Vagina (tissue), 2 donors: ENCODE measurements around the gene KRT39.

ENCODE experiments used
- POLR2A ChIP-seq, 2 donors: fragments of 450-650 bp; IDR thresholded peaks; one replicate each; pipeline ENCODE4 v1.6.1; 2017; ENCODE audit warnings: antibody characterized with exemption in 2 of 2, mild to moderate bottlenecking in 2 of 2, moderate library complexity in 2 of 2
- TF ChIP-seq, protein P1 (sequence below), 3 experiments: fragments of 450-650 bp in 2 of 3; fragments of 200-600 bp in 1 of 3; sonication (generic) in 1 of 3; IDR thresholded peaks; one replicate each; pipeline ENCODE4 v1.5.1; 2017 to 2019; ENCODE audit warnings: antibody characterized with exemption in 3 of 3, mild to moderate bottlenecking in 2 of 3, moderate library complexity in 2 of 3

DNA sequence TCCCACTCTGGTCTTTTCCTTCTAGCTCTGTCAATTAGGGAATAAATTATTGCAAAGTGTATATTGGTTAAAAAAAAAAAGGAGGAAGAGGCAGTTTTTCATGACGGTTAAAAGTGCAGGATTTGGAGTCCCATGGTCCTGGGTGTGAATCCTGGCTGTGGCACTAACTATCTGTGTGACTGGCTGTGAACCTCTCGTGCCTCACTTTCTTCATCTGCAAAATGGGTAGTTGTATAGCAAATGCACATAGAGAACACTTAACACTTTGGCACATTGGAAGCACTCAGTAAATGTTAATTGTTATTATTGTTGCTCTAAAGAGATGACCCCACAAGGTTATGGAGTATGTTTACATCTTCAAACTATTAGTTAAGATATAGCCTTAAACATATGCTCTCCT lies 18.8 kb downstream of the KRT39 start:
- TF ChIP-seq, protein P1, sequence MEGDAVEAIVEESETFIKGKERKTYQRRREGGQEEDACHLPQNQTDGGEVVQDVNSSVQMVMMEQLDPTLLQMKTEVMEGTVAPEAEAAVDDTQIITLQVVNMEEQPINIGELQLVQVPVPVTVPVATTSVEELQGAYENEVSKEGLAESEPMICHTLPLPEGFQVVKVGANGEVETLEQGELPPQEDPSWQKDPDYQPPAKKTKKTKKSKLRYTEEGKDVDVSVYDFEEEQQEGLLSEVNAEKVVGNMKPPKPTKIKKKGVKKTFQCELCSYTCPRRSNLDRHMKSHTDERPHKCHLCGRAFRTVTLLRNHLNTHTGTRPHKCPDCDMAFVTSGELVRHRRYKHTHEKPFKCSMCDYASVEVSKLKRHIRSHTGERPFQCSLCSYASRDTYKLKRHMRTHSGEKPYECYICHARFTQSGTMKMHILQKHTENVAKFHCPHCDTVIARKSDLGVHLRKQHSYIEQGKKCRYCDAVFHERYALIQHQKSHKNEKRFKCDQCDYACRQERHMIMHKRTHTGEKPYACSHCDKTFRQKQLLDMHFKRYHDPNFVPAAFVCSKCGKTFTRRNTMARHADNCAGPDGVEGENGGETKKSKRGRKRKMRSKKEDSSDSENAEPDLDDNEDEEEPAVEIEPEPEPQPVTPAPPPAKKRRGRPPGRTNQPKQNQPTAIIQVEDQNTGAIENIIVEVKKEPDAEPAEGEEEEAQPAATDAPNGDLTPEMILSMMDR (IDR thresholded peaks at IDR 0.05): no peak
- no peak for TF ChIP-seq POLR2A (IDR thresholded peaks at IDR 0.05)
